ENCODE results near the gene RAB3IL1.

Gene RAB3IL1

DNA sequence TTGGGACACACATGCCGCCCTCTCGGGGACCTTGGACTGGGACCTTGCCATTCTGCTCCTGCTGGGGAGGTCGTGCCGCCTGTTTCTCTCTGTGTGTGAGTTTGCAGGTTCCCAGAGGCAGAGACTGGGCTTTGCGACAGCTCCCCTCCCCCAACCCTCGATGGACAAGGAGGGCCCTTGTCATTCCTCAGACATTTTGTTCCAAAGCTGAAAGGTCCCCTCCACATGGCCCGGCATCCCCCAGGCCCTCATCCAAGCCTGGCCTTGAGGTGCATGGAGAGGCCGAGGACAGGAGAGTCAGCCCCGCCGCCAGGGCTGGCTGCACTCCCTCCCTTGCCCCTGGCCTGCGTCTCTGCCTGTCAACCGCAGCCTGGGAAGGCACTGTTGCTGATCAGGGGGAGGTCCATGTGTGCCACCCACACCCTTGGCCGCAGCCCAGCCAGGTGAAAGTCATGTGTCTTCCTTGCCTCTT, 63.6 kb downstream of the RAB3IL1 start:
- no peak for DNase-seq (ENCODE audit: low spot score)
- H3K4me3 ChIP-seq (ENCODE audit: low read length in 2 of 2), result no peak overlapping the region
- H3K9me3 ChIP-seq (replicated peaks in 1 of 2; ENCODE audit: control insufficient read depth in 2 of 2, insufficient read depth in 1 of 2, low read depth in 1 of 2, low read length in 2 of 2), result peaks cover 0 to 3% of the 10 kb centered on the region in 2 donors
- no peak overlapping the region for H3K4ac ChIP-seq (ENCODE audit: low read length)
- H3K36me3 ChIP-seq (replicated peaks in 1 of 2; ENCODE audit: control insufficient read depth in 2 of 2, insufficient read depth in 2 of 2, low read length in 2 of 2), result peaks cover 70 to 98% of the 10 kb centered on the region in 2 donors
- no peak overlapping the region for H3K18ac ChIP-seq (ENCODE audit: low read length)
- H2BK120ac ChIP-seq (ENCODE audit: low read depth, low read length), result no peak overlapping the region
- H2BK12ac ChIP-seq (ENCODE audit: low read length), result no peak overlapping the region
- H2BK15ac ChIP-seq (ENCODE audit: low read length), result no peak overlapping the region
- WGBS, 2 donors (ENCODE audit: extremely low coverage in 2 of 2, insufficient read length in 2 of 2, insufficient replicate concordance in 1 of 2), result no CpG with 5 or more reads among the region's 13 CpGs
- H3K14ac ChIP-seq (ENCODE audit: low read length), result no peak overlapping the region
- no peak overlapping the region for H4K91ac ChIP-seq (ENCODE audit: low read depth, low read length, poor library complexity)
- no peak overlapping the region for H2AK5ac ChIP-seq (ENCODE audit: low read depth, low read length)
- H3K27me3 ChIP-seq (ENCODE audit: control insufficient read depth in 3 of 3, insufficient read depth in 3 of 3, low read depth in 1 of 3, low read length in 3 of 3), result no peaks in the 10 kb centered on the region
- no peak overlapping the region for H3K23ac ChIP-seq (ENCODE audit: low read depth, low read length, poor library complexity)
- H3K4me2 ChIP-seq (ENCODE audit: insufficient read depth, low read length, poor library complexity, severe bottlenecking), result no peak overlapping the region
- H3K4me1 ChIP-seq (ENCODE audit: control insufficient read depth in 2 of 2, insufficient read depth in 1 of 2, low read depth in 1 of 2, low read length in 2 of 2), result no peaks in the 10 kb centered on the region
- H2BK5ac ChIP-seq (ENCODE audit: low read length), result no peak overlapping the region
- no peak overlapping the region for H3K9ac ChIP-seq (ENCODE audit: low read depth, low read length, poor library complexity)
- no peak overlapping the region for H2AFZ ChIP-seq (ENCODE audit: low read length)
- no peak overlapping the region for H4K8ac ChIP-seq (ENCODE audit: low read depth, low read length)
- peaks cover 20% of the 10 kb centered on the region for H3K79me1 ChIP-seq (ENCODE audit: low read depth, low read length)
- H3K27ac ChIP-seq (replicated peaks; ENCODE audit: low read length), result no peak overlapping the region

- Histone ChIP-seq H3K9ac (ENCODE audit: low read depth, low read length, poor library complexity) (no peak overlapping the region), H3K27ac (replicated peaks; ENCODE audit: low read length) (no peak overlapping the region), H4K8ac (ENCODE audit: low read depth, low read length) (no peak overlapping the region), H3K4me2 (ENCODE audit: insufficient read depth, low read length, poor library complexity, severe bottlenecking) (no peak overlapping the region), H3K9me3 (replicated peaks in 1 of 2; ENCODE audit: control insufficient read depth in 2 of 2, insufficient read depth in 1 of 2, low read depth in 1 of 2, low read length in 2 of 2) (peaks cover 0 to 3% of the 10 kb centered on the region in 2 donors), H2BK5ac (ENCODE audit: low read length) (no peak overlapping the region), H3K18ac (ENCODE audit: low read length) (no peak overlapping the region), H2AK5ac (ENCODE audit: low read depth, low read length) (no peak overlapping the region), H3K4ac (ENCODE audit: low read length) (no peak overlapping the region), H3K23ac (ENCODE audit: low read depth, low read length, poor library complexity) (no peak overlapping the region), H3K4me1 (ENCODE audit: control insufficient read depth in 2 of 2, insufficient read depth in 1 of 2, low read depth in 1 of 2, low read length in 2 of 2) (no peaks in the 10 kb centered on the region), H3K4me3 (ENCODE audit: low read length in 2 of 2) (no peak overlapping the region), H2BK12ac (ENCODE audit: low read length) (no peak overlapping the region), H2AFZ (ENCODE audit: low read length) (no peak overlapping the region), H3K27me3 (ENCODE audit: control insufficient read depth in 3 of 3, insufficient read depth in 3 of 3, low read depth in 1 of 3, low read length in 3 of 3) (no peaks in the 10 kb centered on the region), H3K14ac (ENCODE audit: low read length) (no peak overlapping the region), H2BK120ac (ENCODE audit: low read depth, low read length) (no peak overlapping the region), H2BK15ac (ENCODE audit: low read length) (no peak overlapping the region), H3K36me3 (replicated peaks in 1 of 2; ENCODE audit: control insufficient read depth in 2 of 2, insufficient read depth in 2 of 2, low read length in 2 of 2) (peaks cover 76 to 98% of the 10 kb centered on the region in 2 donors), H4K91ac (ENCODE audit: low read depth, low read length, poor library complexity) (no peak overlapping the region), H3K79me1 (ENCODE audit: low read depth, low read length) (peaks cover 16% of the 10 kb centered on the region)
- no peak for DNase-seq (ENCODE audit: low spot score)
- no CpG with 5 or more reads among the region's 6 CpGs for WGBS, 2 donors (ENCODE audit: extremely low coverage in 2 of 2, insufficient read length in 2 of 2, insufficient replicate concordance in 1 of 2)
Observed at GRCh38 chr11:61851900-61852295, 65.5 kb downstream of the RAB3IL1 start.

- Histone ChIP-seq H2AFZ (ENCODE audit: low read length) (no peak overlapping the region), H3K9ac (ENCODE audit: low read depth, low read length, poor library complexity) (no peak overlapping the region), H3K14ac (ENCODE audit: low read length) (no peak overlapping the region), H3K79me1 (ENCODE audit: low read depth, low read length) (peaks cover 11% of the 10 kb centered on the region), H3K4me2 (ENCODE audit: insufficient read depth, low read length, poor library complexity, severe bottlenecking) (no peak overlapping the region), H2AK5ac (ENCODE audit: low read depth, low read length) (no peak overlapping the region), H2BK5ac (ENCODE audit: low read length) (no peak overlapping the region), H2BK120ac (ENCODE audit: low read depth, low read length) (no peak overlapping the region), H3K23ac (ENCODE audit: low read depth, low read length, poor library complexity) (peak overlapping the region; percentile 27), H3K27me3 (ENCODE audit: control insufficient read depth in 3 of 3, insufficient read depth in 3 of 3, low read depth in 1 of 3, low read length in 3 of 3) (no peaks in the 10 kb centered on the region), H4K8ac (ENCODE audit: low read depth, low read length) (peak overlapping the region; percentile 95), H3K4me3 (ENCODE audit: low read length in 2 of 2) (no peak overlapping the region), H4K91ac (ENCODE audit: low read depth, low read length, poor library complexity) (no peak overlapping the region), H3K4ac (ENCODE audit: low read length) (no peak overlapping the region), H2BK15ac (ENCODE audit: low read length) (no peak overlapping the region), H3K36me3 (replicated peaks in 1 of 2; ENCODE audit: control insufficient read depth in 2 of 2, insufficient read depth in 2 of 2, low read length in 2 of 2) (peaks cover 75 to 98% of the 10 kb centered on the region in 2 donors), H3K18ac (ENCODE audit: low read length) (no peak overlapping the region), H3K27ac (replicated peaks; ENCODE audit: low read length) (no peak overlapping the region), H2BK12ac (ENCODE audit: low read length) (no peak overlapping the region), H3K9me3 (replicated peaks in 1 of 2; ENCODE audit: control insufficient read depth in 2 of 2, insufficient read depth in 1 of 2, low read depth in 1 of 2, low read length in 2 of 2) (peaks cover 0 to 3% of the 10 kb centered on the region in 2 donors), H3K4me1 (ENCODE audit: control insufficient read depth in 2 of 2, insufficient read depth in 1 of 2, low read depth in 1 of 2, low read length in 2 of 2) (no peaks in the 10 kb centered on the region)
- WGBS, 2 donors (ENCODE audit: extremely low coverage in 2 of 2, insufficient read length in 2 of 2, insufficient replicate concordance in 1 of 2), result no CpG with 5 or more reads among the region's 24 CpGs
- no peak for DNase-seq (ENCODE audit: low spot score)
Observed at GRCh38 chr11:61851113-61851899, 66.1 kb downstream of the RAB3IL1 start.

GRCh38 chr11:61850687-61851086, 66.7 kb downstream of the RAB3IL1 start:
- no peak overlapping the region for H3K14ac ChIP-seq (ENCODE audit: low read length)
- H4K91ac ChIP-seq (ENCODE audit: low read depth, low read length, poor library complexity), result no peak overlapping the region
- no peak overlapping the region for H2AK5ac ChIP-seq (ENCODE audit: low read depth, low read length)
- H3K4me3 ChIP-seq (ENCODE audit: low read length in 2 of 2), result no peak overlapping the region
- no peak overlapping the region for H3K23ac ChIP-seq (ENCODE audit: low read depth, low read length, poor library complexity)
- H3K9me3 ChIP-seq (replicated peaks in 1 of 2; ENCODE audit: control insufficient read depth in 2 of 2, insufficient read depth in 1 of 2, low read depth in 1 of 2, low read length in 2 of 2), result peaks cover 0 to 3% of the 10 kb centered on the region in 2 donors
- no peak overlapping the region for H2AFZ ChIP-seq (ENCODE audit: low read length)
- H3K27me3 ChIP-seq (ENCODE audit: control insufficient read depth in 3 of 3, insufficient read depth in 3 of 3, low read depth in 1 of 3, low read length in 3 of 3), result no peaks in the 10 kb centered on the region
- H3K36me3 ChIP-seq (replicated peaks in 1 of 2; ENCODE audit: control insufficient read depth in 2 of 2, insufficient read depth in 2 of 2, low read length in 2 of 2), result peaks cover 72 to 98% of the 10 kb centered on the region in 2 donors
- no peak overlapping the region for H4K8ac ChIP-seq (ENCODE audit: low read depth, low read length)
- H3K79me1 ChIP-seq (ENCODE audit: low read depth, low read length), result peaks cover 11% of the 10 kb centered on the region
- no peak overlapping the region for H2BK120ac ChIP-seq (ENCODE audit: low read depth, low read length)
- H3K4ac ChIP-seq (ENCODE audit: low read length), result no peak overlapping the region
- no peak overlapping the region for H3K4me2 ChIP-seq (ENCODE audit: insufficient read depth, low read length, poor library complexity, severe bottlenecking)
- WGBS, 2 donors (ENCODE audit: extremely low coverage in 2 of 2, insufficient read length in 2 of 2, insufficient replicate concordance in 1 of 2), result no CpG with 5 or more reads among the region's 7 CpGs
- H2BK15ac ChIP-seq (ENCODE audit: low read length), result no peak overlapping the region
- H2BK5ac ChIP-seq (ENCODE audit: low read length), result no peak overlapping the region
- H3K18ac ChIP-seq (ENCODE audit: low read length), result no peak overlapping the region
- no peak overlapping the region for H3K27ac ChIP-seq (replicated peaks; ENCODE audit: low read length)
- H2BK12ac ChIP-seq (ENCODE audit: low read length), result no peak overlapping the region
- no peak overlapping the region for H3K9ac ChIP-seq (ENCODE audit: low read depth, low read length, poor library complexity)
- DNase-seq (ENCODE audit: low spot score), result no peak
- no peaks in the 10 kb centered on the region for H3K4me1 ChIP-seq (ENCODE audit: control insufficient read depth in 2 of 2, insufficient read depth in 1 of 2, low read depth in 1 of 2, low read length in 2 of 2)
